Measurements from ENCODE around the gene CCDC38.
"Not testable (repeated sequence)": the region's sequence is repeated elsewhere in the genome, so short reads cannot be mapped to it uniquely, and the experiment has no call there.

The CCDC38 gene

GRCh38 chr12:95977764-95978305, 35.4 kb upstream of the CCDC38 start:
- Histone ChIP-seq H3K4me3 (ENCODE audit: low read length in 2 of 2) (no peak overlapping the region), H3K36me3 (ENCODE audit: control insufficient read depth in 2 of 2, insufficient read depth in 2 of 2, low read length in 2 of 2) (no peaks in the 10 kb centered on the region)

GRCh38 chr12:95976416-95976832, 34.0 kb upstream of the CCDC38 start:
- Histone ChIP-seq H3K4me3 (ENCODE audit: low read length in 2 of 2) (no peak overlapping the region), H3K4me1 (ENCODE audit: control insufficient read depth, insufficient read depth, low read length) (no peaks in the 10 kb centered on the region), H3K27ac (ENCODE audit: low read length) (no peak overlapping the region), H3K27me3 (ENCODE audit: control insufficient read depth in 1 of 2, insufficient read depth in 2 of 2, low read length in 2 of 2) (no peaks in the 10 kb centered on the region), H3K9ac (ENCODE audit: low read length in 2 of 2) (no peak overlapping the region), H3K9me3 (ENCODE audit: control insufficient read depth in 2 of 2, low read length in 2 of 2) (no peaks in the 10 kb centered on the region), H3K36me3 (ENCODE audit: control insufficient read depth in 2 of 2, insufficient read depth in 2 of 2, low read length in 2 of 2) (no peaks in the 10 kb centered on the region)

More at GRCh38 chr12:95977764-95978305, 35.4 kb upstream of the CCDC38 start:
- Histone ChIP-seq H3K27ac (ENCODE audit: low read length) (no peak overlapping the region), H3K9me3 (ENCODE audit: control insufficient read depth in 2 of 2, low read length in 2 of 2) (no peaks in the 10 kb centered on the region), H3K4me1 (ENCODE audit: control insufficient read depth, insufficient read depth, low read length) (no peaks in the 10 kb centered on the region), H3K27me3 (ENCODE audit: control insufficient read depth in 1 of 2, insufficient read depth in 2 of 2, low read length in 2 of 2) (no peaks in the 10 kb centered on the region), H3K9ac (ENCODE audit: low read length in 2 of 2) (no peak overlapping the region)

DNA sequence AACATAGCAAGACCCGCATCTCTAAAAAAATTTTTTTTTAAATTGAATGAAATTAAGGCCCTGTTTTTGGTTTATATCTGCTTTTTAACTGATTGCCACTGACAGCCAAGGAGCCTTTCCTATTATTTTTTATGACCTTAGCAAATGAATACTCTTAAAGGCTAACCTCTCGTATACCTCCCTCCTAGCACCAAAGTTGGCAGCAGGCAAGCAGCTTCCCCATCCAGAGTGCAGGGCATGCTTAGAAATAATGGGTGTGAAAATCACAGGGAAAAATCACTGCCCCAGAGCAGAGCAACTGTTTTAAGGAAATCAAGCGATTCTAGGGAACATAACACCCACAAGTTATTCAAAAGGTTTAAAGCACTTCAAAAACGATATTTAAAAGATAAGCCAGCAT, 33.1 kb upstream of the CCDC38 start:
- Histone ChIP-seq H3K27ac (ENCODE audit: low read length) (no peak overlapping the region), H3K36me3 (ENCODE audit: control insufficient read depth in 2 of 2, insufficient read depth in 2 of 2, low read length in 2 of 2) (no peaks in the 10 kb centered on the region), H3K9me3 (ENCODE audit: control insufficient read depth in 2 of 2, low read length in 2 of 2) (no peaks in the 10 kb centered on the region), H3K9ac (ENCODE audit: low read length in 2 of 2) (no peak overlapping the region), H3K27me3 (ENCODE audit: control insufficient read depth in 1 of 2, insufficient read depth in 2 of 2, low read length in 2 of 2) (no peaks in the 10 kb centered on the region), H3K4me3 (ENCODE audit: low read length in 2 of 2) (no peak overlapping the region), H3K4me1 (ENCODE audit: control insufficient read depth, insufficient read depth, low read length) (no peaks in the 10 kb centered on the region)

- no peaks in the 10 kb centered on the region for H3K36me3 ChIP-seq (ENCODE audit: control insufficient read depth in 2 of 2, insufficient read depth in 2 of 2, low read length in 2 of 2)
- no peaks in the 10 kb centered on the region for H3K27me3 ChIP-seq (ENCODE audit: control insufficient read depth in 1 of 2, insufficient read depth in 2 of 2, low read length in 2 of 2)
- no peak overlapping the region for H3K27ac ChIP-seq (ENCODE audit: low read length)
- H3K4me3 ChIP-seq (ENCODE audit: low read length in 2 of 2), result no peak overlapping the region
- H3K9me3 ChIP-seq (ENCODE audit: control insufficient read depth in 2 of 2, low read length in 2 of 2), result no peaks in the 10 kb centered on the region
- no peak overlapping the region for H3K9ac ChIP-seq (ENCODE audit: low read length in 2 of 2)
- H3K4me1 ChIP-seq (ENCODE audit: control insufficient read depth, insufficient read depth, low read length), result no peaks in the 10 kb centered on the region
Measured at GRCh38 chr12:95974358-95974757, 31.9 kb upstream of the CCDC38 start.

DNA sequence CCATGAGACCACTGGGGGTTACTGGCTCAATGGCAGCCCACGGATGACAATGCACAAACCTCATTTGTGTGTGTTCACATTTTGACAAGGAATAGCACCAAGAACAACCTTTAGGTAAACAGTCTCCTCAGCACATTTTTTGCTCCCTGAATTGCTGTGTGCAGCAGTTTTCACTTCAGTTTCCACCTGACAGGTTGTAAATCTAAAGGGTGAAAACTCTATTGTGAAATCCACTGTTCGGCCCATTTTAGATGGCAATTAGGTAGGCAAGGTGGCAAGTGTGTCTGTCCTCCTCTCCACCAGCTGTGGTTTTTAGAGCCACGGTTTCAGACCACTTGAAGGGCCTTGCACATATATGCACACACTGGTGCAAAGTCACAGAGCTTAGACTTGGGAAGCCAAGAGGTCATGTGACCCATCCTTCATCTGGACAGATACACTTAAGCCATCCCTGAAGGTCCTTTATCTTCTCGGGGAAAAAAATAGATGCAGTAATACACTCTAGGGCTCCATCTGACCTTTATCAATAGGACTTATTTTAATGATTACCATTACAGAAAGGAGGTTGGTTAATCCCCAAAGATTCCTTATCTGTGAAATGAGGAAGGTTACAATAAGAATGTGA, 30.5 kb upstream of the CCDC38 start:
- Histone ChIP-seq H3K27ac (ENCODE audit: low read length) (no peak overlapping the region), H3K27me3 (ENCODE audit: control insufficient read depth in 1 of 2, insufficient read depth in 2 of 2, low read length in 2 of 2) (no peaks in the 10 kb centered on the region), H3K4me3 (ENCODE audit: low read length in 2 of 2) (no peak overlapping the region)

GRCh38 chr12:95970905-95971304, 28.5 kb upstream of the CCDC38 start:
- no peak overlapping the region for H3K4me3 ChIP-seq (ENCODE audit: low read length in 2 of 2)
- no peaks in the 10 kb centered on the region for H3K9me3 ChIP-seq (ENCODE audit: control insufficient read depth in 2 of 2, low read length in 2 of 2)
- no peaks in the 10 kb centered on the region for H3K27me3 ChIP-seq (ENCODE audit: control insufficient read depth in 1 of 2, insufficient read depth in 2 of 2, low read length in 2 of 2)
- no peaks in the 10 kb centered on the region for H3K4me1 ChIP-seq (ENCODE audit: control insufficient read depth, insufficient read depth, low read length)
- H3K9ac ChIP-seq (ENCODE audit: low read length in 2 of 2), result no peak overlapping the region
- no peaks in the 10 kb centered on the region for H3K36me3 ChIP-seq (ENCODE audit: control insufficient read depth in 2 of 2, insufficient read depth in 2 of 2, low read length in 2 of 2)
- H3K27ac ChIP-seq (ENCODE audit: low read length), result no peak overlapping the region

More for the DNA sequence above, 30.5 kb upstream of the CCDC38 start:
- Histone ChIP-seq H3K9ac (ENCODE audit: low read length in 2 of 2) (no peak overlapping the region), H3K4me1 (ENCODE audit: control insufficient read depth, insufficient read depth, low read length) (no peaks in the 10 kb centered on the region), H3K36me3 (ENCODE audit: control insufficient read depth in 2 of 2, insufficient read depth in 2 of 2, low read length in 2 of 2) (no peaks in the 10 kb centered on the region), H3K9me3 (ENCODE audit: control insufficient read depth in 2 of 2, low read length in 2 of 2) (no peaks in the 10 kb centered on the region)

DNA sequence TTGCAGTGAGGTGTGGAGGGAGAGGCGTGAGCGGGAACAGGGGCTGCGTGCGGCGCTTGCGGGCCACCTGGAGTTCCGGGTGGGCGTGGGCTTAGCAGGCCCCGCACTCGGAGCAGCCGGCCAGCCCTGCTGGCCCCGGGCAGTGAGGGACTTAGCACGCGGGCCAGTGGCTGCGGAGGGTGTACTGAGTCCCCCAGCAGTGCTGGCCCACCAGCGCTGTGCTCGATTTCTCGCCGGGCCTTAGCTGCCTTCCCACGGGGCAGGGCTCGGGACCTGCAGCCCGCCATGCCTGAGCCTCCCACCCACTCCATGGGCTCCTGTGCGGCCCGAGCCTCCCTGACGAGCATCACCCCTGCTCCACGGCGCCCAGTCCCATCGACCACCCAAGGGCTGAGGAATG, 26.7 kb upstream of the CCDC38 start:
- not testable (repeated sequence) for H3K27ac ChIP-seq (ENCODE audit: low read length); H3K9me3 ChIP-seq (ENCODE audit: control insufficient read depth in 2 of 2, low read length in 2 of 2); H3K27me3 ChIP-seq (ENCODE audit: control insufficient read depth in 1 of 2, insufficient read depth in 2 of 2, low read length in 2 of 2); H3K36me3 ChIP-seq (ENCODE audit: control insufficient read depth in 2 of 2, insufficient read depth in 2 of 2, low read length in 2 of 2); H3K9ac ChIP-seq (ENCODE audit: low read length in 2 of 2); H3K4me3 ChIP-seq (ENCODE audit: low read length in 2 of 2); H3K4me1 ChIP-seq (ENCODE audit: control insufficient read depth, insufficient read depth, low read length)

- Histone ChIP-seq H3K9ac (ENCODE audit: low read length in 2 of 2) (no peak overlapping the region), H3K36me3 (ENCODE audit: control insufficient read depth in 2 of 2, insufficient read depth in 2 of 2, low read length in 2 of 2) (no peaks in the 10 kb centered on the region), H3K27ac (ENCODE audit: low read length) (no peak overlapping the region), H3K4me1 (ENCODE audit: control insufficient read depth, insufficient read depth, low read length) (no peaks in the 10 kb centered on the region), H3K4me3 (ENCODE audit: low read length in 2 of 2) (no peak overlapping the region), H3K27me3 (ENCODE audit: control insufficient read depth in 1 of 2, insufficient read depth in 2 of 2, low read length in 2 of 2) (no peaks in the 10 kb centered on the region), H3K9me3 (ENCODE audit: control insufficient read depth in 2 of 2, low read length in 2 of 2) (no peaks in the 10 kb centered on the region)
Measured at GRCh38 chr12:95967301-95967700, 24.9 kb upstream of the CCDC38 start.

DNA sequence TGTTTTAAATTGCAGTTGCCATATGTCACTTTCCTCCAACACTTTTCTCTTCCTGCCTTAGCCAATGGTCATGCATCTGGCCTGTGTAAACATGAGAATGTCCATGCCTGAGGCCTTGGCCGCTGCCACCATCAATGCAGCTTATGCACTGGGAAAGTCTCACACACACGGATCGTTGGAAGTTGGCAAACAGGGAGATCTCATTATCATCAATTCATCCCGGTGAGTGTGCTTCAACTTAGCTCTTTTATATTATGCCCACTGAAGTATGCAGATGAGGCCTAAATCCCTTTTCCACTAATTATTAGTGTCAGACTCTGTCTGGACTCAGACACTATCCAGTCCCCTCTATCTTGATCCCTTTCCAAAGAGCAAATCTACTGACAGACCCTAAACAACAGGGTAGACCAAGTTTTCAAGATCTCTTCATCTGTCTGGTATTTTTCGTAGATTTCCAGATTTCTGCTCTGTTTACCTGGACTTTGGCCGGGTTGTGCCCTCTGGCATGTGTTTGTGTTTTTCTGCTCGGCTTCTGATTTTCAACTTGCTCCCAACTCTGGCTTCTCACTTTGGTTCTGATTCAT, 24.0 kb upstream of the CCDC38 start:
- Histone ChIP-seq H3K4me3 (ENCODE audit: low read length in 2 of 2) (no peak overlapping the region), H3K9ac (ENCODE audit: low read length in 2 of 2) (no peak overlapping the region), H3K4me1 (ENCODE audit: control insufficient read depth, insufficient read depth, low read length) (no peaks in the 10 kb centered on the region), H3K9me3 (ENCODE audit: control insufficient read depth in 2 of 2, low read length in 2 of 2) (no peaks in the 10 kb centered on the region), H3K36me3 (ENCODE audit: control insufficient read depth in 2 of 2, insufficient read depth in 2 of 2, low read length in 2 of 2) (no peaks in the 10 kb centered on the region), H3K27ac (ENCODE audit: low read length) (no peak overlapping the region), H3K27me3 (ENCODE audit: control insufficient read depth in 1 of 2, insufficient read depth in 2 of 2, low read length in 2 of 2) (no peaks in the 10 kb centered on the region)

DNA sequence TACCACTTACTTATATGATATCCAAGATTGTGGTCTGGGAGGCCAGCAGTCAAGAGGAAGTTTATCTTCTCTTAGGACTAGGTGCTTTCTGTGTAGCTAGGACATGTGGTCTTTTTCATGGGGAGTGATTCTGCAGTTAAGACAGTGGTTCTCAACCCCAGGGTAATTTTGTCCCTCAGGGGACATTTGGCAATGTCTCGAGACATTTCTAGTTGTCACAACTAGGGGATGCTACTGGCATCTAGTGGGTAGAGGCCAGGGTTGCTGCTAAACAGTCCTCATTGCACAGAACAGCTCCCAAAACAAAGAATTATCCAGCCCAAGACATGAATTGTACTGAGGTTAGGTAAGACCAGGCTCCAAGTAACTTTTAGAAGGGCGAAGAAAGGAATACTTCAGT, 20.7 kb upstream of the CCDC38 start:
- H3K4me3 ChIP-seq (ENCODE audit: low read length in 2 of 2), result no peak overlapping the region
- H3K9ac ChIP-seq (ENCODE audit: low read length in 2 of 2), result no peak overlapping the region
- H3K36me3 ChIP-seq (ENCODE audit: control insufficient read depth in 2 of 2, insufficient read depth in 2 of 2, low read length in 2 of 2), result no peaks in the 10 kb centered on the region
- no peaks in the 10 kb centered on the region for H3K27me3 ChIP-seq (ENCODE audit: control insufficient read depth in 1 of 2, insufficient read depth in 2 of 2, low read length in 2 of 2)
- no peak overlapping the region for H3K27ac ChIP-seq (ENCODE audit: low read length)
- no peaks in the 10 kb centered on the region for H3K4me1 ChIP-seq (ENCODE audit: control insufficient read depth, insufficient read depth, low read length)
- H3K9me3 ChIP-seq (ENCODE audit: control insufficient read depth in 2 of 2, low read length in 2 of 2), result no peaks in the 10 kb centered on the region

- H3K9ac ChIP-seq (ENCODE audit: low read length in 2 of 2), result no peak overlapping the region
- H3K36me3 ChIP-seq (ENCODE audit: control insufficient read depth in 2 of 2, insufficient read depth in 2 of 2, low read length in 2 of 2), result no peaks in the 10 kb centered on the region
- H3K4me1 ChIP-seq (ENCODE audit: control insufficient read depth, insufficient read depth, low read length), result no peaks in the 10 kb centered on the region
- H3K9me3 ChIP-seq (ENCODE audit: control insufficient read depth in 2 of 2, low read length in 2 of 2), result no peaks in the 10 kb centered on the region
- no peak overlapping the region for H3K4me3 ChIP-seq (ENCODE audit: low read length in 2 of 2)
- no peak overlapping the region for H3K27ac ChIP-seq (ENCODE audit: low read length)
- no peaks in the 10 kb centered on the region for H3K27me3 ChIP-seq (ENCODE audit: control insufficient read depth in 1 of 2, insufficient read depth in 2 of 2, low read length in 2 of 2)
Measured at GRCh38 chr12:95962222-95962621, 19.8 kb upstream of the CCDC38 start.
